ENCODE results near the gene CFAP77. TPM values are rescaled to one million over a fixed set of nuclear protein-coding genes. Genes with fewer than 3 reads are reported as not detected.

Gene CFAP77
- total and polyA plus RNA-seq, 2 of the 4 experiments (the other 2 are of a cell fraction) = not detected

DNA sequence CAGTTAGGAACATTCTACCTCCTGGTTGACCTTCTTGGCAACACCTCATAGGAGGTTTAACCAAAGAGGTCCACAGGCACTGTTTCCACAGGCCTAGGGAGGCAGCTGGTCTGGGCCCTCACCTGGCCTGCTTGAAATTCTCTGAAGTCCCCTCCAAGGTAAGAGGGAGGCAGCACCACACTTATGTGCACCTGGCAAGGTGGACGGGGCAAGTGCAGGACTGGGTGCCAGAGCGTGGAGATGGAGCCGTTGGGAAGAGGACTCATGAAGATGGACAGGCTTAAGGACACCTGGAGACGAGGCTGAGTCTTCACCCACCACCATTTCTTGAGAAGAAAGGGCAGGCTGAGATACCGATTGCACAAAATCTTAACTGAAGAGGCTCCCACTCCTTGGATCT is 165.8 kb downstream of the CFAP77 start:
- TF ChIP-seq MAZ (IDR thresholded peaks at IDR 0.05; ENCODE audit: borderline replicate concordance, low read depth, low read length) = no peak
- TF ChIP-seq POLR2A (IDR thresholded peaks at IDR 0.05; ENCODE audit: low read depth, low read length) = no peak
- no peak for TF ChIP-seq RFX5 (IDR thresholded peaks at IDR 0.05; ENCODE audit: low read depth, low read length)
- no peak for TF ChIP-seq FOS (IDR thresholded peaks at IDR 0.05; ENCODE audit: low read depth, low read length)
- TF ChIP-seq MAFK (IDR thresholded peaks at IDR 0.05; ENCODE audit: low read depth, low read length) = no peak
- TF ChIP-seq, protein P1, sequence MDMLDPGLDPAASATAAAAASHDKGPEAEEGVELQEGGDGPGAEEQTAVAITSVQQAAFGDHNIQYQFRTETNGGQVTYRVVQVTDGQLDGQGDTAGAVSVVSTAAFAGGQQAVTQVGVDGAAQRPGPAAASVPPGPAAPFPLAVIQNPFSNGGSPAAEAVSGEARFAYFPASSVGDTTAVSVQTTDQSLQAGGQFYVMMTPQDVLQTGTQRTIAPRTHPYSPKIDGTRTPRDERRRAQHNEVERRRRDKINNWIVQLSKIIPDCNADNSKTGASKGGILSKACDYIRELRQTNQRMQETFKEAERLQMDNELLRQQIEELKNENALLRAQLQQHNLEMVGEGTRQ (IDR thresholded peaks at IDR 0.05; ENCODE audit: low read depth, low read length) = no peak
- no peak for TF ChIP-seq CHD1 (IDR thresholded peaks at IDR 0.05; ENCODE audit: low read depth, low read length)
- TF ChIP-seq, protein P2, sequence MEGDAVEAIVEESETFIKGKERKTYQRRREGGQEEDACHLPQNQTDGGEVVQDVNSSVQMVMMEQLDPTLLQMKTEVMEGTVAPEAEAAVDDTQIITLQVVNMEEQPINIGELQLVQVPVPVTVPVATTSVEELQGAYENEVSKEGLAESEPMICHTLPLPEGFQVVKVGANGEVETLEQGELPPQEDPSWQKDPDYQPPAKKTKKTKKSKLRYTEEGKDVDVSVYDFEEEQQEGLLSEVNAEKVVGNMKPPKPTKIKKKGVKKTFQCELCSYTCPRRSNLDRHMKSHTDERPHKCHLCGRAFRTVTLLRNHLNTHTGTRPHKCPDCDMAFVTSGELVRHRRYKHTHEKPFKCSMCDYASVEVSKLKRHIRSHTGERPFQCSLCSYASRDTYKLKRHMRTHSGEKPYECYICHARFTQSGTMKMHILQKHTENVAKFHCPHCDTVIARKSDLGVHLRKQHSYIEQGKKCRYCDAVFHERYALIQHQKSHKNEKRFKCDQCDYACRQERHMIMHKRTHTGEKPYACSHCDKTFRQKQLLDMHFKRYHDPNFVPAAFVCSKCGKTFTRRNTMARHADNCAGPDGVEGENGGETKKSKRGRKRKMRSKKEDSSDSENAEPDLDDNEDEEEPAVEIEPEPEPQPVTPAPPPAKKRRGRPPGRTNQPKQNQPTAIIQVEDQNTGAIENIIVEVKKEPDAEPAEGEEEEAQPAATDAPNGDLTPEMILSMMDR (conservative IDR thresholded peaks at IDR 0.05; ENCODE audit: low read depth, low read length) = no peak
- no peak for TF ChIP-seq ELK1 (IDR thresholded peaks at IDR 0.05; ENCODE audit: borderline replicate concordance, low read depth, low read length)
- no peak for TF ChIP-seq RAD21 (IDR thresholded peaks at IDR 0.05; ENCODE audit: low read length)
- no peak for TF ChIP-seq NFE2L2 (IDR thresholded peaks at IDR 0.05; ENCODE audit: low read depth, low read length)
- no peak for TF ChIP-seq RCOR1 (IDR thresholded peaks at IDR 0.05; ENCODE audit: insufficient replicate concordance, low read length)
- POLR2A ChIA-PET (ENCODE audit: unreplicated experiment) = no interaction called here
- Histone ChIP-seq H4K8ac (ENCODE audit: low read depth in 2 of 2, low read length in 2 of 2) (no peak overlapping the region), H3K79me1 (ENCODE audit: low read depth in 1 of 2, low read length in 2 of 2) (no peaks in the 10 kb centered on the region), H3K14ac (replicated peaks; ENCODE audit: low read depth, low read length) (no peak overlapping the region), H3K4me3 (ENCODE audit: insufficient read depth, low read depth, low read length) (no peak overlapping the region), H3K36me3 (ENCODE audit: control insufficient read depth, insufficient read depth, low read length) (no peaks in the 10 kb centered on the region), H3K18ac (ENCODE audit: low read depth, low read length) (no peak overlapping the region), H2BK20ac (ENCODE audit: low read depth, low read length) (no peak overlapping the region), H2BK15ac (ENCODE audit: low read depth, low read length) (no peak overlapping the region), H3K4me1 (ENCODE audit: control insufficient read depth, insufficient read depth, low read length) (no peaks in the 10 kb centered on the region), H3K9me3 (ENCODE audit: control insufficient read depth, insufficient read depth, low read length) (no peaks in the 10 kb centered on the region), H2BK5ac (ENCODE audit: low read depth, low read length, poor library complexity, severe bottlenecking) (no peak overlapping the region), H3K27me3 (ENCODE audit: control insufficient read depth, insufficient read depth, low read length) (peaks cover 61% of the 10 kb centered on the region), H3K56ac (ENCODE audit: extremely low read depth, insufficient read depth, low read length) (no peak overlapping the region), H3K4ac (ENCODE audit: low read depth, low read length) (no peak overlapping the region), H2AK5ac (ENCODE audit: low read depth, low read length) (no peak overlapping the region), H4K91ac (ENCODE audit: insufficient read depth, low read depth, low read length) (no peak overlapping the region), H3K27ac (ENCODE audit: insufficient read depth, low read length) (no peak overlapping the region), H2AK9ac (replicated peaks; ENCODE audit: low read depth, low read length, poor library complexity) (no peak overlapping the region), H3K4me2 (ENCODE audit: low read depth, low read length) (no peak overlapping the region), H3K23ac (ENCODE audit: low read depth, low read length) (no peak overlapping the region), H4K5ac (ENCODE audit: low read depth, low read length) (no peak overlapping the region), H3K9me1 (ENCODE audit: insufficient read depth, low read length) (no peaks in the 10 kb centered on the region), H4K20me1 (ENCODE audit: insufficient read depth, low read length) (no peaks in the 10 kb centered on the region), H3K9ac (ENCODE audit: low read depth, low read length) (no peak overlapping the region), H2BK120ac (ENCODE audit: low read depth, low read length) (no peak overlapping the region), H2AFZ (replicated peaks; ENCODE audit: low read length, poor library complexity) (no peak overlapping the region)
- dilution Hi-C loops (cut with HindIII; ENCODE audit: low sequenced_read_pairs, unreplicated experiment) (no loop called here), in situ Hi-C loops (cut with MboI; ENCODE audit: low sequenced_read_pairs) (loop anchor here (5.0 kb wide), 1 partner anchor 69 kb away; no protein-coding TSS in a partner anchor), intact Hi-C loops (cut with micrococcal nuclease) (loop anchor here (1.0 to 5.0 kb wide), 4 partner anchors 69 to 819 kb away; no protein-coding TSS in a partner anchor)
- no TSS peak for BruUV-seq (replicated peaks)
- no peak for DNase-seq
- WGBS, 2 experiments (ENCODE audit: extremely low coverage in 2 of 2, insufficient read length in 1 of 2) = no CpG with 5 or more reads among the region's 5 CpGs
- no peak for ATAC-seq (ENCODE audit: low read depth)
- CTCF ChIA-PET = interaction anchor here (0.7 kb wide), 1 partner anchor 595 kb away, joined by 3 read pairs; no protein-coding TSS in a partner anchor
